HEK293 (cell line): Measurements from ENCODE around the gene ANKRD44.
A peak's percentile ranks its signal among the peaks of the same experiment; 100 is the strongest.

ENCODE experiments used
- CTCF ChIA-PET: fragments of 350-600 bp; formaldehyde crosslinking; extraction: SDS; loops from one replicate; lab custom pipeline; 2021; ENCODE audit warnings: antibody characterized with exemption; lab: Yijun Ruan, JAX
- POLR2A ChIA-PET: fragments of 300-600 bp; formaldehyde crosslinking; extraction: SDS; loops from one replicate; lab custom pipeline; 2020; ENCODE audit warnings: antibody characterized with exemption, inconsistent platforms; lab: Yijun Ruan, JAX
- H3K27ac ChIP-seq: fragments of 200-500 bp; sonication (Bioruptor generic); 2 replicates; pipeline ENCODE4 v1.5.1; 2014; ENCODE audit warnings: low read depth, low read length, control low read depth, inconsistent platforms; ENCODE audit errors: extremely low read depth
- H3K36me3 ChIP-seq, 2 experiments: fragments of 200-500 bp in 1 of 2; sonication (Bioruptor generic) in 1 of 2; 1 replicate in 1 of 2; 2 replicates in 1 of 2; pipeline ENCODE4 v1.5.1; 2014 to 2017; ENCODE audit warnings: inconsistent platforms in 2 of 2, low read length in 2 of 2; ENCODE audit not compliant: control insufficient read depth in 2 of 2, insufficient read depth in 1 of 2
- H3K4me1 ChIP-seq: fragments of 200-500 bp; sonication (Bioruptor generic); 2 replicates; pipeline ENCODE4 v1.5.1; 2014; ENCODE audit warnings: mild to moderate bottlenecking, low read length, inconsistent platforms; ENCODE audit not compliant: control insufficient read depth, insufficient read depth
- H3K4me3 ChIP-seq: 2 replicates; pipeline ENCODE4 v1.5.1; 2011; ENCODE audit warnings: low read depth, mild to moderate bottlenecking, control low read depth, low read length, moderate library complexity
- H3K9me3 ChIP-seq: fragments of 200-500 bp; sonication (Bioruptor generic); 2 replicates; pipeline ENCODE4 v1.5.1; 2014; ENCODE audit warnings: low read depth, low read length, inconsistent platforms; ENCODE audit not compliant: control insufficient read depth, insufficient read depth
- AEBP2 ChIP-seq: fragments of 450-650 bp; formaldehyde crosslinking; IDR thresholded peaks from 2 replicates; pipeline ENCODE4 v1.5.1; 2016; ENCODE audit warnings: missing biosample characterization, missing genetic modification characterization, borderline replicate concordance
- HOXD13 ChIP-seq: sonication (generic); formaldehyde crosslinking; IDR thresholded peaks from 2 replicates; pipeline ENCODE4 v1.8.0; 2022; ENCODE audit warnings: missing genetic modification reagents, borderline replicate concordance
- PRDM6 ChIP-seq: fragments of 450-650 bp; formaldehyde crosslinking; IDR thresholded peaks from 2 replicates; pipeline ENCODE4 v1.5.1; 2017; ENCODE audit warnings: missing biosample characterization, missing genetic modification characterization
- SETDB1 ChIP-seq: IDR thresholded peaks from one replicate; pipeline ENCODE4 v1.6.1; 2017; ENCODE audit warnings: mild to moderate bottlenecking, low read length, moderate library complexity, mixed read lengths; ENCODE audit not compliant: insufficient read length
- TCF7L2 ChIP-seq: IDR thresholded peaks from 2 replicates; pipeline ENCODE4 v1.6.1; 2011; ENCODE audit warnings: low read depth, mild to moderate bottlenecking, inconsistent platforms, low read length, moderate library complexity, borderline replicate concordance
- ZBTB17 ChIP-seq: fragments of 450-650 bp; formaldehyde crosslinking; IDR thresholded peaks from 2 replicates; pipeline ENCODE4 v1.5.1; 2016; ENCODE audit warnings: missing biosample characterization, missing genetic modification characterization
- ZBTB21 ChIP-seq: fragments of 450-650 bp; formaldehyde crosslinking; IDR thresholded peaks from 2 replicates; pipeline ENCODE4 v1.5.1; 2017; ENCODE audit warnings: missing biosample characterization, missing genetic modification characterization
- ZFP41 ChIP-seq: fragments of 450-650 bp; formaldehyde crosslinking; IDR thresholded peaks from 2 replicates; pipeline ENCODE4 v1.5.1; 2016; ENCODE audit warnings: missing biosample characterization, missing genetic modification characterization, borderline replicate concordance
- ZNF148 ChIP-seq: fragments of 450-650 bp; formaldehyde crosslinking; IDR thresholded peaks from 2 replicates; pipeline ENCODE4 v1.5.0; 2017; ENCODE audit warnings: missing biosample characterization, missing genetic modification characterization, borderline replicate concordance
- ZNF184 ChIP-seq: fragments of 450-650 bp; IDR thresholded peaks from 2 replicates; pipeline ENCODE4 v1.5.1; 2018; ENCODE audit warnings: missing biosample characterization, mild to moderate bottlenecking, missing genetic modification characterization
- ZNF324 ChIP-seq: fragments of 450-650 bp; formaldehyde crosslinking; IDR thresholded peaks from 2 replicates; pipeline ENCODE4 v1.5.1; 2016; ENCODE audit warnings: missing biosample characterization, missing genetic modification characterization
- ZNF335 ChIP-seq: fragments of 450-650 bp; formaldehyde crosslinking; conservative IDR thresholded peaks from 2 replicates; pipeline ENCODE4 v1.5.1; 2016; ENCODE audit warnings: missing biosample characterization, missing genetic modification characterization
- ZNF341 ChIP-seq: fragments of 450-650 bp; formaldehyde crosslinking; IDR thresholded peaks from 2 replicates; pipeline ENCODE4; 2016; ENCODE audit warnings: low read depth, missing biosample characterization, missing genetic modification characterization
- ZNF501 ChIP-seq: fragments of 450-650 bp; formaldehyde crosslinking; IDR thresholded peaks from 2 replicates; pipeline ENCODE4 v1.5.1; 2016; ENCODE audit warnings: missing biosample characterization, missing genetic modification characterization
- ZNF664 ChIP-seq: fragments of 450-650 bp; formaldehyde crosslinking; IDR thresholded peaks from 2 replicates; pipeline ENCODE4 v1.5.1; 2016; ENCODE audit warnings: missing biosample characterization, missing genetic modification characterization
- ZNF830 ChIP-seq: fragments of 450-650 bp; IDR thresholded peaks from 2 replicates; pipeline ENCODE4 v1.5.0; 2018; ENCODE audit warnings: missing biosample characterization, missing genetic modification characterization, low read depth, mild to moderate bottlenecking, moderate library complexity
- ZNF837 ChIP-seq: fragments of 450-650 bp; formaldehyde crosslinking; IDR thresholded peaks from 2 replicates; pipeline ENCODE4 v1.5.1; 2016; ENCODE audit warnings: missing biosample characterization, missing genetic modification characterization
- TF ChIP-seq, protein P1 (sequence below): fragments of 450-650 bp; formaldehyde crosslinking; IDR thresholded peaks from 2 replicates; pipeline ENCODE4 v1.5.1; 2016; ENCODE audit warnings: missing biosample characterization, missing genetic modification characterization, low read depth
- TF ChIP-seq, protein P2 (sequence below): fragments of 450-650 bp; formaldehyde crosslinking; IDR thresholded peaks from 2 replicates; pipeline ENCODE4 v1.5.1; 2016; ENCODE audit warnings: missing biosample characterization, missing genetic modification characterization

ANKRD44 gene

DNA sequence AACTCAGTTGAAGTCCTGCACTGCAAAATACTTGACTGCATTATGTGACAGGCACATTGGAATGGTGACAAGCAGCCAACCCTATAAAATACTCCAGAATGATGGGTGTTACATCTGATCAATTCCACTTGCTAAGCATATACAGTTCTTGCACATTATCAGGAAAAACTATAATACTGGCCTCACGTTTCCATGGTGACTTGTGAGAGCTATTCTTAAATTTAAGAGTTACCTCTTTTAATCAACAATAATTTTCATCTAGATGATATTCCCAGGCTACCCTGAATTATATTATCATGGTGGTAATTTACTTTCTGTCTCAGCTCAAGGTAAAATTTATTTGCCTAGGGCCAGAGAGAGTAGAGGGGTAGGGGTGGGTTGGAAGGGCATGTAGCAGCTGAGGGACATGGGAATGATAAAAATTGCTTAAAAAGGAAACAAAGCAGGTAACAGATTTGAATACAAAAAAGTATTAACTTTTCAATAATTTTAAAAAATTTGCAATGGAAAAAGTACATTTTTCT is 251.7 kb downstream of the ANKRD44 start (continued):
- no peak for TF ChIP-seq TCF7L2
- no peak for TF ChIP-seq ZNF830 (tag by site-specific recombination)
- TF ChIP-seq ZNF837 (tag by site-specific recombination), result no peak
- no peak for TF ChIP-seq ZNF184 (tag by site-specific recombination)
- TF ChIP-seq, protein P1, sequence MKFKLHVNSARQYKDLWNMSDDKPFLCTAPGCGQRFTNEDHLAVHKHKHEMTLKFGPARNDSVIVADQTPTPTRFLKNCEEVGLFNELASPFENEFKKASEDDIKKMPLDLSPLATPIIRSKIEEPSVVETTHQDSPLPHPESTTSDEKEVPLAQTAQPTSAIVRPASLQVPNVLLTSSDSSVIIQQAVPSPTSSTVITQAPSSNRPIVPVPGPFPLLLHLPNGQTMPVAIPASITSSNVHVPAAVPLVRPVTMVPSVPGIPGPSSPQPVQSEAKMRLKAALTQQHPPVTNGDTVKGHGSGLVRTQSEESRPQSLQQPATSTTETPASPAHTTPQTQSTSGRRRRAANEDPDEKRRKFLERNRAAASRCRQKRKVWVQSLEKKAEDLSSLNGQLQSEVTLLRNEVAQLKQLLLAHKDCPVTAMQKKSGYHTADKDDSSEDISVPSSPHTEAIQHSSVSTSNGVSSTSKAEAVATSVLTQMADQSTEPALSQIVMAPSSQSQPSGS, result no peak
- TF ChIP-seq ZNF324 (tag by site-specific recombination), result no peak

DNA sequence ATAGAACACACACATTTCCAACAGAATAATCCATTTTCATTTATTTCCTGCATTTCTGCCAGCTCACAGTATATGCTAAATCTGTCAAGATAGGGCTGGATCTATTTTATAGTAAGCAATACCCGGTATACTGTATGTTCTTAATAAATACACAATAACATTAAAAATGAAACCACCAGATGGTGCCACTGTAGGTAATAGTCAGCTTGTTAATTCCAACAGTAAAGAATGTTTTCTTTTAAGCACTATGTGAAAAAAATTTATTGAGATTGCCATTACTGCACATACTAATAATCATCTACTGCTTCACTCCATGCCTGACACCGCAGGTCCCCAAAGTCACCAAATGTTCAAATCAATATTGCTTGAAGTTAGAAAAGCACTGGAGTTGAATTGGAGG is 252.6 kb downstream of the ANKRD44 start:
- no peaks in the 10 kb centered on the region for H3K9me3 ChIP-seq
- POLR2A ChIA-PET, result no interaction called here
- no peaks in the 10 kb centered on the region for H3K4me1 ChIP-seq
- H3K36me3 ChIP-seq, result no peaks in the 10 kb centered on the region
- no peak for TF ChIP-seq HOXD13
- TF ChIP-seq ZFP41 (tag by site-specific recombination), result no peak
- no peak for TF ChIP-seq ZNF664 (tag by site-specific recombination)
- no peak for TF ChIP-seq ZBTB17
- TF ChIP-seq, protein P2, sequence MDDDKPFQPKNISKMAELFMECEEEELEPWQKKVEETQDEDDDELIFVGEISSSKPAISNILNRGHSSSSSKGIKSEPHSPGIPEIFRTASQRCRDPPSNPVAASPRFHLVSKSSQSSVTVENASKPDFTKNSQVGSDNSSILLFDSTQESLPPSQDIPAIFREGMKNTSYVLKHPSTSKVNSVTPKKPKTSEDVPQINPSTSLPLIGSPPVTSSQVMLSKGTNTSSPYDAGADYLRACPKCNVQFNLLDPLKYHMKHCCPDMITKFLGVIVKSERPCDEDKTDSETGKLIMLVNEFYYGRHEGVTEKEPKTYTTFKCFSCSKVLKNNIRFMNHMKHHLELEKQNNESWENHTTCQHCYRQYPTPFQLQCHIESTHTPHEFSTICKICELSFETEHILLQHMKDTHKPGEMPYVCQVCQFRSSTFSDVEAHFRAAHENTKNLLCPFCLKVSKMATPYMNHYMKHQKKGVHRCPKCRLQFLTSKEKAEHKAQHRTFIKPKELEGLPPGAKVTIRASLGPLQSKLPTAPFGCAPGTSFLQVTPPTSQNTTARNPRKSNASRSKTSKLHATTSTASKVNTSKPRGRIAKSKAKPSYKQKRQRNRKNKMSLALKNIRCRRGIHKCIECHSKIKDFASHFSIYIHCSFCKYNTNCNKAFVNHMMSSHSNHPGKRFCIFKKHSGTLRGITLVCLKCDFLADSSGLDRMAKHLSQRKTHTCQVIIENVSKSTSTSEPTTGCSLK (tag by site-specific recombination), result no peak
- TF ChIP-seq, all 188 proteins: peak for 0
- Histone ChIP-seq H3K4me3 (no peak overlapping the region), H3K27ac (no peak overlapping the region)
- CTCF ChIA-PET, result interaction anchor here (0.8 kb wide), 1 partner anchor 86 kb away, joined by 3 read pairs; no protein-coding TSS in a partner anchor

DNA sequence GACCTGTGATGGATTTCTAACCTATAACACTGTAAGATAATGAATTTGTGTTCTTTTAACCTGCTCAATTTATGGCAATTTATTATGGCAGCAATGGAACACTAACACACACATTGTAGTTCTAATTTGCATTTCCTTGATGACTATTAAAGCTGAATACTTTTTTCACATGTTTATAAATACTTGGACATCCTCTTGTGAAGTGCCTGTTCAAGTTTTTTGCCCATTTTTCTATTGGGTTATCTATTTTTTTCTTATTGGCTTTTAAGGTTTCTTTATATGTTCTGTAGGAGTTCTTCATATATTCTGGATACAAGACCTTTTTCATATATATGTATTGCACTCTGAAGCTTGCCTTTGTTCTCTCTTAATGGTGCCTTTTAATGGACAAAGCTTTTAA is 255.5 kb downstream of the ANKRD44 start:
- ChIA-PET POLR2A (no interaction called here), CTCF (interaction anchor here (0.6 to 0.8 kb wide), 2 partner anchors 90 to 142 kb away, joined by 3 read pairs; no protein-coding TSS in a partner anchor)
- no peak overlapping the region for H3K27ac ChIP-seq
- H3K36me3 ChIP-seq, result no peaks in the 10 kb centered on the region
- no peaks in the 10 kb centered on the region for H3K9me3 ChIP-seq
- no peak overlapping the region for H3K4me3 ChIP-seq
- TF ChIP-seq AEBP2 (tag by site-specific recombination), result no peak
- TF ChIP-seq ZNF341 (tag by site-specific recombination), result no peak
- TF ChIP-seq PRDM6 (tag by site-specific recombination), result no peak
- no peak for TF ChIP-seq ZBTB21 (tag by site-specific recombination)
- TF ChIP-seq SETDB1, result peak; percentile 46
- TF ChIP-seq ZNF148 (tag by site-specific recombination), result no peak
- no peak for TF ChIP-seq ZNF335
- TF ChIP-seq ZNF501 (tag by site-specific recombination), result no peak
- H3K4me1 ChIP-seq, result no peaks in the 10 kb centered on the region
